Endothelial cell of umbilical vein (primary cell): ENCODE data around the gene ACAD11.

Experiments
- EZH2 ChIP-seq: IDR thresholded peaks from 2 replicates; pipeline ENCODE4 v1.6.1; 2012; ENCODE audit warnings: borderline replicate concordance, low read depth, mild to moderate bottlenecking, moderate library complexity, low read length, inconsistent platforms; ENCODE audit not compliant: severe bottlenecking
- FOS ChIP-seq: IDR thresholded peaks from 2 replicates; pipeline ENCODE4 v1.6.1; 2011; ENCODE audit warnings: mild to moderate bottlenecking, low read length, moderate library complexity, borderline replicate concordance; ENCODE audit not compliant: insufficient read depth
- GATA2 ChIP-seq: IDR thresholded peaks from 2 replicates; pipeline ENCODE4 v1.7.0; 2011; ENCODE audit warnings: low read depth, mild to moderate bottlenecking, moderate library complexity, mixed read lengths, low read length; ENCODE audit not compliant: insufficient read length, insufficient read depth
- JUN ChIP-seq: IDR thresholded peaks from 2 replicates; pipeline ENCODE4 v1.6.1; 2011; ENCODE audit warnings: borderline replicate concordance, low read depth; ENCODE audit not compliant: insufficient read length, insufficient read depth
- MYC ChIP-seq: IDR thresholded peaks from one replicate; pipeline ENCODE4 v1.6.1; 2011; ENCODE audit warnings: mild to moderate bottlenecking, low read depth, low read length
- POLR2A ChIP-seq: IDR thresholded peaks from 2 replicates; pipeline ENCODE4 v1.6.1; 2012; ENCODE audit warnings: low read depth, mild to moderate bottlenecking, control low read depth, low read length
- POLR2AphosphoS5 ChIP-seq: IDR thresholded peaks from 2 replicates; pipeline ENCODE4 v1.6.1; 2012; ENCODE audit warnings: low read depth, mild to moderate bottlenecking, control low read depth, low read length, moderate library complexity; ENCODE audit not compliant: insufficient read depth
- TF ChIP-seq, protein P1 (sequence below), 2 donors: IDR thresholded peaks; 1 replicate in 1 of 2; 2 replicates in 1 of 2; pipeline ENCODE4 v1.5.1; 2011; ENCODE audit warnings: low read length in 2 of 2, mild to moderate bottlenecking in 2 of 2, moderate library complexity in 2 of 2, control low read depth in 1 of 2, inconsistent platforms in 1 of 2, low read depth in 1 of 2; ENCODE audit not compliant: insufficient read depth in 1 of 2; ENCODE audit errors: extremely low read depth in 1 of 2

DNA sequence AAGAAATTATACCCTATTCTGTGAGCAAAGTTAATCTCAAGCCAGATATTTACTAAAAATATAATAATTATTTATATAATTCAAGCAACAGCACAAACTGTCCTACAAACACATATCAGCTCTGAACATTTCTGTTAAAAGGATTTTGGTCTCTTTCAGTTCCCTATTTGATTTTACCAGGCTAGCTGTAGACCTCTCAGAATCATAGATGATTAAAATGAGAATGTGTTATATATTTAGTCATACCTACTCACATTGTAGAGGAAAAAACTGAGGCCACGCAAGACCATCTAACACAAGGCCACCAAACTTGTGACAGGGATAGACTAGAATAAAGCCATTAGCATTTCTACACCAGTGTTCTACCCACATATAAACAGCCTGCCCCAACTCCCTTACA lies 34.0 kb downstream of the ACAD11 start:
- TF ChIP-seq, protein P1, sequence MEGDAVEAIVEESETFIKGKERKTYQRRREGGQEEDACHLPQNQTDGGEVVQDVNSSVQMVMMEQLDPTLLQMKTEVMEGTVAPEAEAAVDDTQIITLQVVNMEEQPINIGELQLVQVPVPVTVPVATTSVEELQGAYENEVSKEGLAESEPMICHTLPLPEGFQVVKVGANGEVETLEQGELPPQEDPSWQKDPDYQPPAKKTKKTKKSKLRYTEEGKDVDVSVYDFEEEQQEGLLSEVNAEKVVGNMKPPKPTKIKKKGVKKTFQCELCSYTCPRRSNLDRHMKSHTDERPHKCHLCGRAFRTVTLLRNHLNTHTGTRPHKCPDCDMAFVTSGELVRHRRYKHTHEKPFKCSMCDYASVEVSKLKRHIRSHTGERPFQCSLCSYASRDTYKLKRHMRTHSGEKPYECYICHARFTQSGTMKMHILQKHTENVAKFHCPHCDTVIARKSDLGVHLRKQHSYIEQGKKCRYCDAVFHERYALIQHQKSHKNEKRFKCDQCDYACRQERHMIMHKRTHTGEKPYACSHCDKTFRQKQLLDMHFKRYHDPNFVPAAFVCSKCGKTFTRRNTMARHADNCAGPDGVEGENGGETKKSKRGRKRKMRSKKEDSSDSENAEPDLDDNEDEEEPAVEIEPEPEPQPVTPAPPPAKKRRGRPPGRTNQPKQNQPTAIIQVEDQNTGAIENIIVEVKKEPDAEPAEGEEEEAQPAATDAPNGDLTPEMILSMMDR (IDR thresholded peaks at IDR 0.05; ENCODE audit: extremely low read depth in 1 of 2, insufficient read depth in 1 of 2, low read depth in 1 of 2, low read length in 2 of 2) = no peak
- no peak for TF ChIP-seq POLR2A
- TF ChIP-seq POLR2AphosphoS5 = no peak
- no peak for TF ChIP-seq MYC
- no peak for TF ChIP-seq JUN
- TF ChIP-seq EZH2 = no peak
- TF ChIP-seq GATA2 = no peak
- TF ChIP-seq FOS = no peak
